K562 (cell line): ENCODE results near the gene TIMM23. TPM values are rescaled to one million over a fixed set of nuclear protein-coding genes. Genes with fewer than 3 reads are reported as not detected.
A peak's percentile ranks its signal among the peaks of the same experiment; 100 is the strongest.

Experiments used
- ATF6 ChIP-seq: sonication (generic); formaldehyde crosslinking; IDR thresholded peaks from 2 replicates; pipeline ENCODE4 v1.4.0; 2020; ENCODE audit warnings: mild to moderate bottlenecking, missing genetic modification reagents
- CHD2 ChIP-seq: IDR thresholded peaks from 2 replicates; pipeline ENCODE4 v1.6.1; 2011; ENCODE audit warnings: low read depth, low read length
- CSDE1 ChIP-seq, 2 experiments: fragments of 450-650 bp; IDR thresholded peaks; 2 replicates each; pipeline ENCODE4 v1.6.1; 2016; ENCODE audit warnings: mild to moderate bottlenecking in 1 of 2
- E4F1 ChIP-seq: fragments of 250-450 bp; sonication (Bioruptor Pico); IDR thresholded peaks from 2 replicates; pipeline ENCODE4 v1.5.0; 2021; ENCODE audit warnings: mild to moderate bottlenecking, borderline replicate concordance
- ELF4 ChIP-seq: fragments of 450-650 bp; formaldehyde crosslinking; IDR thresholded peaks from 2 replicates; pipeline ENCODE4 v1.4.0; 2022; ENCODE audit warnings: missing genetic modification characterization
- GTF2A2 ChIP-seq: IDR thresholded peaks from 2 replicates; pipeline ENCODE4 v1.6.1; 2016; ENCODE audit warnings: mild to moderate bottlenecking, missing genetic modification characterization, missing compliant biosample characterization
- HDAC8 ChIP-seq: fragments of 450-650 bp; IDR thresholded peaks from 2 replicates; pipeline ENCODE4 v1.6.1; 2016; ENCODE audit warnings: mild to moderate bottlenecking, missing genetic modification characterization, moderate library complexity, missing compliant biosample characterization
- MAX ChIP-seq: sonication (generic); formaldehyde crosslinking; IDR thresholded peaks from 2 replicates; pipeline ENCODE4 v1.9.0; 2022; ENCODE audit warnings: mild to moderate bottlenecking, missing genetic modification reagents
- MTA3 ChIP-seq: fragments of 450-650 bp; formaldehyde crosslinking; IDR thresholded peaks from 2 replicates; pipeline ENCODE4 v1.6.1; 2017; ENCODE audit warnings: mild to moderate bottlenecking, borderline replicate concordance
- PHF21A ChIP-seq: fragments of 450-650 bp; IDR thresholded peaks from 2 replicates; pipeline ENCODE4 v1.6.1; 2017; ENCODE audit warnings: low read depth, borderline replicate concordance
- RERE ChIP-seq: sonication (generic); formaldehyde crosslinking; IDR thresholded peaks from 2 replicates; pipeline ENCODE4 v1.8.0; 2023; ENCODE audit warnings: missing genetic modification reagents, mild to moderate bottlenecking, borderline replicate concordance
- SMARCB1 ChIP-seq: IDR thresholded peaks from 2 replicates; pipeline ENCODE4 v1.6.1; 2011; ENCODE audit warnings: improper control_type of control experiment, low read depth; ENCODE audit not compliant: insufficient read length
- USF1 ChIP-seq: sonication (generic); formaldehyde crosslinking; IDR thresholded peaks from 2 replicates; pipeline ENCODE4 v1.9.0; 2022; ENCODE audit warnings: mild to moderate bottlenecking, missing genetic modification reagents
- ZEB2 ChIP-seq: fragments of 450-650 bp; IDR thresholded peaks from 2 replicates; pipeline ENCODE4 v1.6.1; 2016
- ZNF175 ChIP-seq: fragments of 200-800 bp; sonication (Bioruptor generic); IDR thresholded peaks from 2 replicates; pipeline ENCODE4 v1.6.1; 2016; ENCODE audit warnings: low read depth, mild to moderate bottlenecking, missing genetic modification characterization, missing compliant biosample characterization
- ZNF24 ChIP-seq: fragments of 450-650 bp; IDR thresholded peaks from 2 replicates; pipeline ENCODE4 v1.6.1; 2016
- ZNF436 ChIP-seq: fragments of 250-450, 450-650 bp; sonication (Bioruptor Pico); formaldehyde crosslinking; IDR thresholded peaks from 2 replicates; pipeline ENCODE4 v1.7.0; 2020; ENCODE audit warnings: mild to moderate bottlenecking
- ZNF561 ChIP-seq: fragments of 450-650 bp; formaldehyde crosslinking; conservative IDR thresholded peaks from 2 replicates; pipeline ENCODE4 v1.4.0; 2020; ENCODE audit warnings: mild to moderate bottlenecking, moderate library complexity
- polyA plus RNA-seq, 8 experiments: library from polyadenylated mRNA; depleted of rRNA in 4 of 8; stranded (reverse) in 5 of 8; unstranded in 3 of 8; fragments of >200 nt; fragmentation: Nextera tagmentation in 2 of 8; fragmentation: Illumina TruSeq in 1 of 8; extraction: Ambion mirVana in 2 of 8; extraction: Trizol in 1 of 8; gene quantifications; 2 replicates each; pipeline versions ENCODE4 v1.2.1 to v1.2.3, GENCODE V29; 2011 to 2014; ENCODE audit warnings: inconsistent platforms in 1 of 8, missing spikeins in 1 of 8
- total RNA-seq, 7 experiments: library from RNA; depleted of rRNA in 6 of 7; stranded (reverse); fragments of >200 nt in 6 of 7; fragmentation: Illumina TruSeq in 2 of 7; extraction: Trizol in 2 of 7; gene quantifications; 2 replicates each; pipeline versions ENCODE4 v1.2.1 to v1.2.3, GENCODE V29; 2011 to 2021; ENCODE audit warnings: low replicate concordance in 1 of 7

TIMM23 gene
- total and polyA plus RNA-seq, 9 of the 15 experiments (the other 6 are each of a cell fraction or from before 2014, with no cell fraction given) = 148 to 280 (median 183) TPM

GRCh38 chr10:46022978-46023702 lies 50.9 kb downstream of the TIMM23 start (continued):
- TF ChIP-seq ZNF175 (CRISPR knock-in tag) (no peak), ZNF561 (CRISPR knock-in tag) (no peak), MTA3 (peak; percentile 85), CHD2 (no peak), ELF4 (CRISPR knock-in tag) (no peak), HDAC8 (tag) (no peak), ZEB2 (no peak), RERE (CRISPR knock-in tag) (peak; percentile 35; the same call in 1 of the 2 replicates), ZNF24 (no peak), GTF2A2 (tag) (no peak), USF1 (CRISPR knock-in tag) (peak; percentile 43), E4F1 (no peak), ZNF436 (no peak), CSDE1 (IDR thresholded peaks at IDR 0.05) (no peak), MAX (peak; percentile 76), SMARCB1 (no peak), PHF21A (peak; percentile 34; the same call in 1 of the 2 replicates), ATF6 (CRISPR knock-in tag) (no peak)
